Stimulated activated naive B cell treated with anti-CD40 and anti-IgM and Interleukin-4, amounts not matched to agents 10 μg/mL and 1 μg/mL and 100 μg/mL, for 72 hours (primary cell): ENCODE measurements around the gene LRRFIP1.
"Not testable (repeated sequence)": the region's sequence is repeated elsewhere in the genome, so short reads cannot be mapped to it uniquely, and the experiment has no call there.

ENCODE experiments used
- ATAC-seq, 2 donors: fragments of 150-1000 bp; cut with Tn5 transposase; replicated peaks; 2 replicates each; pipeline ENCODE4 v1.10.0; 2021; ENCODE audit warnings: moderate library complexity in 1 of 2
- DNase-seq: peaks from one replicate; pipeline ENCODE4 v3.0.0; 2021
- H3K27ac Mint-ChIP-seq: one replicate; pipeline ENCODE4 v1.8.0; 2022; ENCODE audit warnings: mild to moderate bottlenecking, mixed read lengths
- H3K27me3 Mint-ChIP-seq, 2 donors: one replicate each; pipeline ENCODE4 v1.8.0; 2022; ENCODE audit warnings: mixed read lengths in 2 of 2
- H3K36me3 Mint-ChIP-seq, 2 donors: one replicate each; pipeline ENCODE4 v1.8.0; 2022; ENCODE audit warnings: mixed read lengths in 2 of 2, mild to moderate bottlenecking in 1 of 2
- H3K4me1 Mint-ChIP-seq, 2 donors: one replicate each; pipeline ENCODE4 v1.8.0; 2022; ENCODE audit warnings: mixed read lengths in 2 of 2, mild to moderate bottlenecking in 1 of 2
- H3K4me3 Mint-ChIP-seq, 2 donors: one replicate each; pipeline ENCODE4 v1.8.0; 2022; ENCODE audit warnings: mild to moderate bottlenecking in 2 of 2, mixed read lengths in 2 of 2, moderate library complexity in 1 of 2
- H3K9me3 Mint-ChIP-seq, 2 donors: one replicate each; pipeline ENCODE4 v1.8.0; 2022; ENCODE audit warnings: mixed read lengths in 2 of 2, mild to moderate bottlenecking in 1 of 2

Gene LRRFIP1

DNA sequence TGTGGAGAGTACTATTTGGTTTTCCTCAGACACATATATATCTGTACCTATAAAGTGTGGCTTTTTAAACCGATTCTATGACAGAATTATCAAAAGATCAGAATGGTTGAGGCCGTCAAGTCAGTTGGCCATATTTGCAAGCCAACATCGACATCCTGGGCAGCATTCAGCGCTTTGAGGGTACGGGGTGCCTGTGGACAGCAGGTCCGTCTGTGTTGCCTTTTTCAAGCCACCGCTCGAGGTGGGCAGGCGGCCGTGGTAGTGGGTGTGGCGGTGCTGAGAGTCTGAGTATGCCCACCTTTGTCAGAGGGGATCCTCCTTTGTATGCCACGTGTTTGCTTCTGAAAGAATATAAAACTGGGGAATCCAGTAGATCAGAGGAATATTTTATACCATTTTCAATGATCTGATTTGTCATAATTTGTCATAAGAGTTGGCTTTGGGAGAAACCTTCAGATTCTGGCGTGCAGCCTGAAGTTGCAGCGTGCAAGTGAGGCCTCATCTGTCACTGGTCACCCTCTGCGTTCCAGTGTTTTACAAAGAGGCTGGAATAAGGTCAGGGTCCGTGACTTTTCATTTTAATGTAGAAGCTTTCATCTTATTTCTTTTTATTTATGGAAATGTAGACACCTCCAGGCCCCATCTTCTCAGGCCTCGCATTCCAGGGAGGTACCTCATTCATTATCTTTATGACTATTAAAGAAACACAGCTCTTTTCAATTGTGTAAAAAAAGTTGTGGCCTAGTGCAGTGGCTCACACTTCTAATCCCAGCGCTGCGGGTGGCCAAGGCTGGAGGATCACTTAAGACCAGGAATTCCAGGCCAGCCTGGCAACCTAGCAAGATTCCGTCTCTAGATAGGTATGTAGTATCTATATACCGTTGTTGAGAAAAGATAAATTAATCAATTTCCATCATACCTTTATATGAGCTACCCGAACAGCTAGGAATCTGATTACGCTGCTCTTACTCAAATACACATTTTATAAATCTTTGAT lies 133.4 kb downstream of the LRRFIP1 start:
- peaks cover 0 to 9% of the 10 kb centered on the region in 2 donors for H3K4me1 Mint-ChIP-seq
- H3K36me3 Mint-ChIP-seq: peaks cover 43 to 54% of the 10 kb centered on the region in 2 donors
- no peak for ATAC-seq
- no peaks in the 10 kb centered on the region for H3K9me3 Mint-ChIP-seq
- H3K27ac Mint-ChIP-seq: no peak overlapping the region
- no peaks in the 10 kb centered on the region for H3K27me3 Mint-ChIP-seq
- no peak overlapping the region for H3K4me3 Mint-ChIP-seq
- no peak for DNase-seq

DNA sequence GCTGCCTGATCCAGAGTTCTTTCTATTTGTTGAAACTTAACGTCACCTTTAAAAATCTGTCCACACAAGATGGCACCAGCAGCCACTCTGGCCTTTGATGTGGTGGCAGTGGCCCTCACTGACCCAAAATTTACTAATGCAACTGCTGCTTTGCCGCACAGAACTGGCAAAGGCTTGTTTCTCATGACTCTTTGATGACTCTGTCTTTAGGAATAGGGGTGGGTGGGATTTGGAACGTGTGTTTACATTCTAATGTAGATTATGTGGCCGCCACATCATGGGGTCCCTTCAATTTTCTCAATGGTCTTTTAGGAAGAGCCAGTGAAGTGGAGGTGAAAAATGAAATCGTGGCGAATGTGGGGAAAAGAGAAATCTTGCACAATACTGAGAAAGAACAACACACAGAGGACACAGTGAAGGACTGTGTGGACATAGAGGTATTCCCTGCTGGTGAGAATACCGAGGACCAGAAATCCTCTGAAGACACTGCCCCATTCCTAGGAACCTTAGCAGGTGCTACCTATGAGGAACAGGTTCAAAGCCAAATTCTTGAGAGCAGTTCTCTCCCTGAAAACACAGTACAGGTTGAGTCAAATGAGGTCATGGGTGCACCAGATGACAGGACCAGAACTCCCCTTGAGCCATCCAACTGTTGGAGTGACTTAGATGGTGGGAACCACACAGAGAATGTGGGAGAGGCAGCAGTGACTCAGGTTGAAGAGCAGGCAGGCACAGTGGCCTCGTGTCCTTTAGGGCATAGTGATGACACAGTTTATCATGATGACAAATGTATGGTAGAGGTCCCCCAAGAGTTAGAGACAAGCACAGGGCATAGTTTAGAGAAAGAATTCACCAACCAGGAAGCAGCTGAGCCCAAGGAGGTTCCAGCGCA lies 135.2 kb downstream of the LRRFIP1 start:
- not testable (repeated sequence) for H3K27me3 Mint-ChIP-seq, H3K4me1 Mint-ChIP-seq, ATAC-seq, H3K9me3 Mint-ChIP-seq, DNase-seq
- Mint-ChIP-seq H3K36me3 (peaks cover 42 to 52% of the 10 kb centered on the region in 2 donors), H3K27ac (peak overlapping the region; percentile 15), H3K4me3 (peak overlapping the region in 1 of 2 donors; percentile 35)

DNA sequence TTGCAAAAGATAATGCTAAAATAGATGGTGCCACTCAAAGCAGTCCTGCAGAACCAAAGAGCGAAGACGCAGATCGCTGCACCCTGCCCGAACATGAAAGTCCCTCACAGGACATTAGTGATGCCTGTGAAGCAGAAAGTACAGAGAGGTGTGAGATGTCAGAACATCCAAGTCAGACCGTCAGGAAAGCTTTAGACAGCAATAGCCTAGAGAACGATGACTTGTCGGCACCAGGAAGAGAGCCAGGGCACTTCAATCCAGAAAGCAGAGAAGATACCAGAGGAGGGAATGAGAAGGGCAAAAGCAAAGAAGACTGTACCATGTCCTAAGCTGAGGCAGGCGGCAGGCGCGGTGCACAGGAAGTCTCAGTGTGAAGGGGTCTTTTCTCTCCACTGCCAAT lies 136.4 kb downstream of the LRRFIP1 start:
- ATAC-seq (no peak), DNase-seq (no peak)
- no peaks in the 10 kb centered on the region for H3K27me3 Mint-ChIP-seq
- no peaks in the 10 kb centered on the region for H3K9me3 Mint-ChIP-seq
- peaks cover 45 to 56% of the 10 kb centered on the region in 2 donors for H3K36me3 Mint-ChIP-seq
- H3K4me3 Mint-ChIP-seq: no peak overlapping the region
- no peak overlapping the region for H3K27ac Mint-ChIP-seq
- peaks cover 0 to 9% of the 10 kb centered on the region in 2 donors for H3K4me1 Mint-ChIP-seq

DNA sequence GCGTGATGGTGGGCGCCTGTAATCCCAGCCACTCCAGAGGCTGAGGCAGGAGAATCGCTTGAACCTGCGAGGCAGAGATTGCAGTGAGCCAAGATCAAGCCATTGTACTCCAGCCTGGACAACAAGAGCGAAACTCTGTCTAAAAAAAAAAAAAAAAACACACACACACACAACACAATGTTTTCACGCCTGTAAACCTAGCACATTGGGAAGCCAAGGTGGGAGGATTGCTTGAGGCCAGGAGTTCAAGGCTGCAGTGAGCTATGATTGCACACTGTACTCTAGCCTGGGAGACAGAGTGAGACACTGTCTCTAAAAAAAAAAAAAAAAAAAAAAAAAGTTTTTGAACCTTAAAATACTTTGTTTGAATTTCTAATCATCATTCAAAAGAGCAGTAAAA lies 137.7 kb downstream of the LRRFIP1 start:
- not testable (repeated sequence) for DNase-seq

DNA sequence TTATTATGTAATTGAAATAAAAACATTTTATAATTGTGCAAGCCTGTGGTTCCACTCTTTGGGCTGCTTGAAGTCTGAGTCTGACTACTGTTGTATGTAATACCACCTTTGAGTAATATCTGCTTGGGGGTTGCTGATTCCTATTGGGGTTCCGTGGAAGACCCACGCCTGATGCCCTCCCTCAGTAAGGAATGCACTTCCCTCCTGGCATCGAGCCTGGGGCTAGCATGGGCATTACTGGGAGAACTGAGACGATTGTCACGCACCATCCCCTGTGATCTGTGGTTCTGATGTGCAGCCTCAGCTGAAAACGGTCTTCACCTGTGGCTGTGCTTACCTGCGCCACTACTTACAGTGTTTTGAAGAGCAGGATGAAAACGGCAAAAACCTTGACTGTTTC lies 138.5 kb downstream of the LRRFIP1 start:
- H3K36me3 Mint-ChIP-seq: peaks cover 39 to 53% of the 10 kb centered on the region in 2 donors
- peaks cover 0 to 5% of the 10 kb centered on the region in 2 donors for H3K4me1 Mint-ChIP-seq
- H3K27ac Mint-ChIP-seq: no peak overlapping the region
- H3K9me3 Mint-ChIP-seq: no peaks in the 10 kb centered on the region
- ATAC-seq: no peak
- H3K4me3 Mint-ChIP-seq: no peak overlapping the region
- DNase-seq: no peak
- no peaks in the 10 kb centered on the region for H3K27me3 Mint-ChIP-seq

More for the DNA sequence above, 137.7 kb downstream of the LRRFIP1 start:
- not testable (repeated sequence) for ATAC-seq, H3K4me3 Mint-ChIP-seq, H3K4me1 Mint-ChIP-seq, H3K27me3 Mint-ChIP-seq, H3K9me3 Mint-ChIP-seq, H3K27ac Mint-ChIP-seq
- peaks cover 41 to 55% of the 10 kb centered on the region in 2 donors for H3K36me3 Mint-ChIP-seq

DNA sequence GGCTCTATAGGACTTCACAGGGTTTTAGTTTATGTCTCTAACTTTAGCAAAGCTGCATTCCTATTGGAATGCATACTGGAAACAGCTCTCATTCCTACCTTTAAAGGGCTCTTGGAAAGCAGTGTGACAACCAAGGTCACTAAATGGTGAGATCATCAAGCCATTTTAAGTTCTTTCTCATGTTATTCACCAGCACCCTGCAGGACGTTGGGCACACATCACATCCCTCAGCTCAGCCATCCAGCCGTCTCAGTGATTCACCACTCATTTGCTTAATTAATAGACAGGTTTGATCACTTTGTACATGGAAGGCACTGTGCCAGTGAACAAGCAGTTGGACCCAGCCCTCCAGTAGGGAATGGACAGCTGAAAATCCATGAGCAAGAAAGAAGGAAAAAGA lies 139.0 kb downstream of the LRRFIP1 start:
- Mint-ChIP-seq H3K36me3 (peaks cover 43 to 55% of the 10 kb centered on the region in 2 donors), H3K27ac (peak overlapping the region; percentile 75), H3K9me3 (no peaks in the 10 kb centered on the region), H3K27me3 (no peaks in the 10 kb centered on the region), H3K4me1 (peaks cover 0 to 5% of the 10 kb centered on the region in 2 donors), H3K4me3 (no peak overlapping the region)
- DNase-seq (no peak), ATAC-seq (no peak)

DNA sequence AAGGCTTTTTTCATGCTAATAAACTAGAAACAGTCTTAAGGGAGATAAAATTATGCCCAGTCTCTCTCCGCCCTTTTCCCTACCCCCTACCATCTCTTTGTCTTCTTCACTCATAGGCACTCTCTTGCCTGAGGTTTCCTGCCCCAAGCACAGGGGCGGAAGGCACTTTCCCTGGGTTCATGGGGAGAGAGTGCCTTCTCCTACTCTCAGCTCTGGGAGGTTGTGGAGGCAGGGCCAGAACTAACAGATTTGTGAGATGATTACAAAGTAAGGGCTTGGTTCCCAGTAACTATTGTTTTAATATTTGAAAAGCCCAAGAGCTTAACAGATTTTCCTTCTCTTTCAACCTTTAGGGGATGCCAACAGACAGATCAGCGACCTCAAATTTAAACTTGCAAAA lies 145.1 kb downstream of the LRRFIP1 start:
- H3K4me1 Mint-ChIP-seq: peaks cover 0 to 1% of the 10 kb centered on the region in 2 donors
- peak overlapping the region; percentile 7 for H3K27ac Mint-ChIP-seq
- DNase-seq (no peak), ATAC-seq (no peak)
- H3K4me3 Mint-ChIP-seq: no peak overlapping the region
- H3K27me3 Mint-ChIP-seq: no peaks in the 10 kb centered on the region
- peaks cover 60 to 65% of the 10 kb centered on the region in 2 donors for H3K36me3 Mint-ChIP-seq
- H3K9me3 Mint-ChIP-seq: no peaks in the 10 kb centered on the region

DNA sequence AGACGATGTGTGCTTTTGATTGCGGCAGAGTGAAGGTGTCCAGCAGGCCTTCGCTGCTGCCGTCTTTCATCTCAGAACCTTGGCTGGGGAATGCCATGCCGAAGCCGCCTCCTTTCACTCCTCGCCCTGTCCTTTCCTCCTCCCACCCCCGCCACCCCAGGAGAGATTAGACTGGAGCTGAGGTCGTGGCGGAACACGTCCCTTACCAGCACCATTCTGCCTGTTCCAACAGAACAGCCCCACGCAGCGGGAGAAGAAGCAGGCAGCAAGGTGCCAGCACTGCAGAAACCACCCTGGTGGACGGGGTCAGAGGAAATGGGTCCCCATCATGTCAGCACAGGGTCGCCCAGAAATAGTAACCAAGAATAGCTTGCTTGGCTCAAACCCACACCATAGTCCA lies 146.4 kb downstream of the LRRFIP1 start:
- ATAC-seq: no peak
- H3K4me3 Mint-ChIP-seq: no peak overlapping the region
- no peak for DNase-seq
- no peak overlapping the region for H3K27ac Mint-ChIP-seq
- peaks cover 60 to 69% of the 10 kb centered on the region in 2 donors for H3K36me3 Mint-ChIP-seq
- H3K4me1 Mint-ChIP-seq: peaks cover 0 to 1% of the 10 kb centered on the region in 2 donors
- H3K9me3 Mint-ChIP-seq: peaks cover 0 to 1% of the 10 kb centered on the region in 2 donors
- no peaks in the 10 kb centered on the region for H3K27me3 Mint-ChIP-seq

DNA sequence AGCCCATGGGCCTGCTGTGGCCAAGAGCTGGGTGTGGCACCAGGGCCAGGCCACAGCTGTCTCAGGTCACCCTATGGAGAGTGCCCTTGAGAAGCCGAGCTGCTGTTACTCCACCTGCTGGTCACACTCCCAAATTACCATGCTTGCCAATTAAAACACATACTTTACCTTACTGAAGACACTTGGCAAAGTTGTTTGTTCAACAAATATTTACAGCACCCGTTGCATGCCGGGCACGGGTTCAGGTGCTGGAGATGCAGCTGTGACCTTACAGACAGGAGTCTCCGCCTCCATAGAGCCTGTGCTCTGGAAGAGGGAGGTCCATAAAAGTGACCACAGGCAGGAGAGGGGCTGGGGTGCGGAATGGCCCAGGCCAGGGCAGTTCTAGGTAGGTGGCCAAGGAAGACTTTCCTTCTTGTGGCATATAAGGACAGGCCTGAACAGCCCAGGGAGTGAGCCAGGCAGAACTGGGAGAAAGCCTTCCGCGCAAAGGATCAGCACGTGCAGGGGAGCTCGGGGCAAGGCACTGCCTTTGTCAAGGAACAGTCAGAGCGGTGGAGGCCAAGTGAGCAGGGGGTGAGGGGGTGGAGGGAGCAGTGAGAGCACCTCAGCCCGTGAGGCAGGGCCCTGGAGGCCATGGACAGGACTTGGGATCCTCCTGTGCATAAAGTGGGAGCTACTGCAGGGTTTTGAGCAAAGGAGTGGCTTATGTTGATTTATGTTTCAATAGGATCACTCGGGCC lies 147.6 kb downstream of the LRRFIP1 start:
- H3K36me3 Mint-ChIP-seq: peaks cover 69 to 73% of the 10 kb centered on the region in 2 donors
- no peaks in the 10 kb centered on the region for H3K27me3 Mint-ChIP-seq
- H3K4me3 Mint-ChIP-seq: peak overlapping the region in 1 of 2 donors; percentile 10
- peak overlapping the region; percentile 93 for H3K27ac Mint-ChIP-seq
- peak; percentile 86 to 92 for ATAC-seq
- peaks cover 0 to 1% of the 10 kb centered on the region in 2 donors for H3K9me3 Mint-ChIP-seq
- peaks cover 0 to 1% of the 10 kb centered on the region in 2 donors for H3K4me1 Mint-ChIP-seq
- peak; percentile 26 for DNase-seq

DNA sequence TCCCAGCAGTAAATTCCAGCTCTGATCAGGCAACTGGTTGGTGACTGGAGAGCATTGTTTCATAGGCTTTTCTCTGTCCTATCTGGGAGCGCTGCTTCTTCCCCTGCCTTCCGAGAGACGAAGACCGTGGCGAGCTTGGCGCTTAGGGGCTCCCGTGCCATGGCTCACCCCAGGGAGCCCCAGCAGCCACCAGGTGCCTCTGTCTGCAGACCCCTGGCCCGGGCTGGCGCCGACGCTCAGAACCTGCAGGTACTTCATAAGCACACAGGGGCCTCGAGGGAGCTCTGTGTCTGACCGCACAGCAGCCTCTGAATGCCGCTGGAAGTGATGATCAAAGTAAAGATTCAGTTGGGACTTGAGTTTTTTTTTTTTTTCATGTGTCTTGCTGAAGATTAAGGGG lies 152.1 kb downstream of the LRRFIP1 start:
- H3K27ac Mint-ChIP-seq: peak overlapping the region; percentile 27
- H3K4me1 Mint-ChIP-seq: no peaks in the 10 kb centered on the region
- DNase-seq (no peak), ATAC-seq (no peak)
- H3K27me3 Mint-ChIP-seq: no peaks in the 10 kb centered on the region
- no peak overlapping the region for H3K4me3 Mint-ChIP-seq
- peaks cover 76 to 90% of the 10 kb centered on the region in 2 donors for H3K36me3 Mint-ChIP-seq
- H3K9me3 Mint-ChIP-seq: peaks cover 8 to 11% of the 10 kb centered on the region in 2 donors

DNA sequence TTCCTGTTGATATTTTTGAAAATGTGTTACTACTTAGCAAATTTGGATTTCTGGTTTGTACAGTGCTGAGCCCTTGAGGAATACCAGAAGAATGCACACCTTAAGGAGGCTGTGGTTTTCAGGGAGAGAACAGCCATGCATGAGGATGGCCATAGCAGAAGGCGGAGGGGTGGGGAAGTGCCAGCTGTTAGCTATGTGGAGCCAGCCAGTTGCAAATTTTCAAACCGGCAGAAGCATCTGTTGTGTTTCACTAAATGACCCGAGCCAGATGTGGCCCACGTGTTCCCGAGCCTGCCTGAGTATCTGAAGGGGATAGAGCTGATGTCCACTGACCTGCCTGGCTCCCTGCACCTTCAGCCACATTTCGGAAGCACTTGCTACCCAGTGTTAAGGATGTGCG lies 154.8 kb downstream of the LRRFIP1 start:
- Mint-ChIP-seq H3K27ac (peak overlapping the region; percentile 56), H3K4me3 (no peak overlapping the region), H3K9me3 (peaks cover 12 to 19% of the 10 kb centered on the region in 2 donors), H3K27me3 (no peaks in the 10 kb centered on the region), H3K4me1 (peaks cover 0 to 3% of the 10 kb centered on the region in 2 donors), H3K36me3 (peaks cover 73 to 91% of the 10 kb centered on the region in 2 donors)
- DNase-seq (no peak), ATAC-seq (no peak)

DNA sequence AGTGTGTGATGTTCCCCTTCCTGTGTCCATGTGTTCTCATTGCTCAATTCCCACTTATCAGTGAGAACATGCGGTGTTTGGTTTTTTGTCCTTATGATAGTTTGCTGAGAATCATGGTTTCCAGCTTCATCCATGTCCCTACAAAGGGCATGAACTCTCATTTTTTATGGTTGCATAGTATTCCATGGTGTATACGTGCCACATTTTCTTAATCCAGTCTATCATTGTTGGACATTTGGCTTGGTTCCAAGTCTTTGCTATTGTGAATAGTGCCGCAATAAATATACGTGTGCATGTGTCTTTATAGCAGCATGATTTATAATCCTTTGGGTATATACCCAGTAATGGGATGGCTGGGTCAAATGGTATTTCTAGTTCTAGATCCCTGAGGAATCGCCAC lies 156.3 kb downstream of the LRRFIP1 start:
- H3K4me3 Mint-ChIP-seq, DNase-seq, H3K4me1 Mint-ChIP-seq, ATAC-seq, H3K27me3 Mint-ChIP-seq, H3K27ac Mint-ChIP-seq: not testable (repeated sequence)
- H3K9me3 Mint-ChIP-seq: peaks cover 12 to 19% of the 10 kb centered on the region in 2 donors
- peaks cover 65 to 84% of the 10 kb centered on the region in 2 donors for H3K36me3 Mint-ChIP-seq

DNA sequence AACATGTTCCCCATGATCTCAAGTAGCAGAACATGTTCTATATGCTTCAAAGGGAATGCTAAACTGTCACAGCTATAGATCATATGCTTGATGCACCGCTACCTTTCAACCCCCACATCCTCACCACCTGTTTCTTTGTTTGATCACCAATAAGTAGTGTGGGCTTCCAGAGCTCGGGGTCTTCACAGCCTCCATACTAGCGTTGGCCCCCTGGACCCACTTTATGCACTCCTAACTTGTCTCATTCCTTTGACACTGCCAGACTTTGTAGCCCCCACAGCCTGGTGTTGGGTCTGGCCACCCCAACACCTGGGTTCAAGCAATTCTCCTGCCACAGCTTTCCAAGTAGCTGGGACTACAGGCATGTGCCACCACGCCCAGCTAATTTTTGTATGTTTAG lies 159.5 kb downstream of the LRRFIP1 start:
- peak overlapping the region; percentile 82 for H3K27ac Mint-ChIP-seq
- H3K4me1 Mint-ChIP-seq: peaks cover 2 to 4% of the 10 kb centered on the region in 2 donors
- peaks cover 12 to 17% of the 10 kb centered on the region in 2 donors for H3K9me3 Mint-ChIP-seq
- H3K36me3 Mint-ChIP-seq: peaks cover 42 to 82% of the 10 kb centered on the region in 2 donors
- no peak for ATAC-seq
- H3K27me3 Mint-ChIP-seq: no peaks in the 10 kb centered on the region
- DNase-seq: no peak
- H3K4me3 Mint-ChIP-seq: no peak overlapping the region
